DND-41 (cell line): ENCODE data around the gene TCIRG1.

ENCODE experiments used
- ATAC-seq: fragments of 200-7000 bp; cut with Tn5 transposase; 3 replicates; pipeline ENCODE4 v1.9.1; 2021; ENCODE audit warnings: low read depth; ENCODE audit not compliant: insufficient read depth
- DNase-seq: peaks from one replicate; pipeline ENCODE4 v3.0.0-alpha.2; 2020
- H2AFZ ChIP-seq: 2 replicates; pipeline ENCODE4 v1.6.0; 2012; ENCODE audit warnings: low read depth, low read length
- H3K27ac ChIP-seq: 2 replicates; pipeline ENCODE4 v1.5.1; 2012; ENCODE audit warnings: low read length, inconsistent platforms
- H3K27me3 ChIP-seq: fragments of 200-600 bp; sonication (generic); 2 replicates; pipeline ENCODE4 v1.6.0; 2012; ENCODE audit warnings: low read length, mild to moderate bottlenecking, inconsistent platforms; ENCODE audit not compliant: insufficient read depth, poor library complexity
- H3K36me3 ChIP-seq: 2 replicates; pipeline ENCODE4 v1.5.1; 2012; ENCODE audit warnings: low read length, inconsistent platforms; ENCODE audit not compliant: insufficient read depth
- H3K4me1 ChIP-seq: 2 replicates; pipeline ENCODE4 v1.5.1; 2012; ENCODE audit warnings: mild to moderate bottlenecking, low read length; ENCODE audit not compliant: insufficient read depth
- H3K4me2 ChIP-seq: 2 replicates; pipeline ENCODE4 v1.6.0; 2012; ENCODE audit warnings: mild to moderate bottlenecking, moderate library complexity, low read length, inconsistent platforms; ENCODE audit not compliant: insufficient read depth
- H3K4me3 ChIP-seq, 2 experiments: fragments of 200-600 bp in 1 of 2; shearing (Covaris generic) in 1 of 2; 2 replicates each; pipeline ENCODE4 v1.5.1; 2012 to 2016; ENCODE audit warnings: inconsistent platforms in 2 of 2, low read length in 2 of 2, mild to moderate bottlenecking in 2 of 2, low read depth in 1 of 2, moderate library complexity in 1 of 2
- H3K79me2 ChIP-seq: 2 replicates; pipeline ENCODE4 v1.6.0; 2012; ENCODE audit warnings: low read length, inconsistent platforms; ENCODE audit not compliant: insufficient read depth
- H3K9ac ChIP-seq: 2 replicates; pipeline ENCODE4 v1.6.0; 2012; ENCODE audit warnings: low read depth, mild to moderate bottlenecking, inconsistent platforms, low read length, moderate library complexity
- H3K9me3 ChIP-seq: 2 replicates; pipeline ENCODE4 v1.5.1; 2012; ENCODE audit warnings: low read length, moderate library complexity, mild to moderate bottlenecking, inconsistent platforms; ENCODE audit not compliant: insufficient read depth, severe bottlenecking
- H4K20me1 ChIP-seq: 2 replicates; pipeline ENCODE4 v1.6.0; 2012; ENCODE audit warnings: low read length; ENCODE audit not compliant: insufficient read depth
- EZH2 ChIP-seq: IDR thresholded peaks from 3 replicates; pipeline ENCODE4 v1.6.1; 2012; ENCODE audit warnings: borderline replicate concordance, low read depth, mild to moderate bottlenecking, moderate library complexity, low read length, inconsistent platforms; ENCODE audit not compliant: severe bottlenecking
- TF ChIP-seq, protein P1 (sequence below): IDR thresholded peaks from 2 replicates; pipeline ENCODE4 v1.5.1; 2012; ENCODE audit warnings: borderline replicate concordance, low read length, moderate library complexity, mild to moderate bottlenecking; ENCODE audit not compliant: poor library complexity, severe bottlenecking; ENCODE audit errors: extremely low read depth

Gene TCIRG1

DNA sequence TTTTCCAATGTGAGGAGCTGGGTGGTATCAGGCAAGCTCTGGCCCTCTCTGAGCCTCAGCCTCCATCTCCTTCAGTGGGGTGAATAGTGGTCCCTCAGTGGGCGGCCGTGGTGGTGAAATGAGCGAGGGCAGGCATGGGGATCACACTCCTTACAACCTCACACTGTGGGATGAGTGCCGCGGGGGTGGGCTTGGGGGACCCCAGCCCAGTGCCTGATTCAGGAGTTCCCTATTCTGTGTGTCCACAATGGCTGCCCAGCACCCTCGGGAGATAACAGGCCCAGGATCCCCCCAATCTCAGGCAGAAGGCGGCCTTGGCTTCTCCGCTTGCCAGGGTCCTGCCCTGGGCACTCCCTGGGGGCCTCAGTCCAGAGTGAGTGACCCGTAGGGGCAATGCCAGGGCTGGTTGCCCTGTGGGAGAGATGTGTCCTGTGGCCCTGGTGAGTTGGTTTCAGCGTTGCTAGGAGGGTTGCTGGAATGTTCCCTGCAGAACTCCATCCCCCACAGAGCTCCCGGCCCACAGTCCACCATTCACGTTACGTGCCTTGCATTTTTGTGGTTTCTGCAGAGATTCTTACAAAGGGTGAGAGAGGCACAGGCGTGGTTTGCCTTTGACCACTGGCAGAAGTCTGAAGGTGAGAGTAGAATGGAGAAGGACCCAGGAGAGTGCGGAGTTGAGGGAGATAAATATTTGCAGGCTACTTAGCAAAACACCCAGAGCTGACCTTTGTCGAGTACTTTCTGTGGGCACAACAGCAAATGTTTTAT is 25.8 kb upstream of the TCIRG1 start:
- Histone ChIP-seq H3K4me3 (no peak overlapping the region), H3K4me2 (no peak overlapping the region), H4K20me1 (no peaks in the 10 kb centered on the region; the same call in 1 of the 2 replicates), H3K36me3 (no peaks in the 10 kb centered on the region), H3K4me1 (no peaks in the 10 kb centered on the region), H3K9me3 (no peaks in the 10 kb centered on the region), H2AFZ (no peak overlapping the region), H3K27ac (no peak overlapping the region), H3K79me2 (no peaks in the 10 kb centered on the region), H3K9ac (no peak overlapping the region), H3K27me3 (no peaks in the 10 kb centered on the region)
- no peak for DNase-seq
- ATAC-seq: no peak
- TF ChIP-seq EZH2: no peak
- TF ChIP-seq, protein P1, sequence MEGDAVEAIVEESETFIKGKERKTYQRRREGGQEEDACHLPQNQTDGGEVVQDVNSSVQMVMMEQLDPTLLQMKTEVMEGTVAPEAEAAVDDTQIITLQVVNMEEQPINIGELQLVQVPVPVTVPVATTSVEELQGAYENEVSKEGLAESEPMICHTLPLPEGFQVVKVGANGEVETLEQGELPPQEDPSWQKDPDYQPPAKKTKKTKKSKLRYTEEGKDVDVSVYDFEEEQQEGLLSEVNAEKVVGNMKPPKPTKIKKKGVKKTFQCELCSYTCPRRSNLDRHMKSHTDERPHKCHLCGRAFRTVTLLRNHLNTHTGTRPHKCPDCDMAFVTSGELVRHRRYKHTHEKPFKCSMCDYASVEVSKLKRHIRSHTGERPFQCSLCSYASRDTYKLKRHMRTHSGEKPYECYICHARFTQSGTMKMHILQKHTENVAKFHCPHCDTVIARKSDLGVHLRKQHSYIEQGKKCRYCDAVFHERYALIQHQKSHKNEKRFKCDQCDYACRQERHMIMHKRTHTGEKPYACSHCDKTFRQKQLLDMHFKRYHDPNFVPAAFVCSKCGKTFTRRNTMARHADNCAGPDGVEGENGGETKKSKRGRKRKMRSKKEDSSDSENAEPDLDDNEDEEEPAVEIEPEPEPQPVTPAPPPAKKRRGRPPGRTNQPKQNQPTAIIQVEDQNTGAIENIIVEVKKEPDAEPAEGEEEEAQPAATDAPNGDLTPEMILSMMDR: no peak

DNA sequence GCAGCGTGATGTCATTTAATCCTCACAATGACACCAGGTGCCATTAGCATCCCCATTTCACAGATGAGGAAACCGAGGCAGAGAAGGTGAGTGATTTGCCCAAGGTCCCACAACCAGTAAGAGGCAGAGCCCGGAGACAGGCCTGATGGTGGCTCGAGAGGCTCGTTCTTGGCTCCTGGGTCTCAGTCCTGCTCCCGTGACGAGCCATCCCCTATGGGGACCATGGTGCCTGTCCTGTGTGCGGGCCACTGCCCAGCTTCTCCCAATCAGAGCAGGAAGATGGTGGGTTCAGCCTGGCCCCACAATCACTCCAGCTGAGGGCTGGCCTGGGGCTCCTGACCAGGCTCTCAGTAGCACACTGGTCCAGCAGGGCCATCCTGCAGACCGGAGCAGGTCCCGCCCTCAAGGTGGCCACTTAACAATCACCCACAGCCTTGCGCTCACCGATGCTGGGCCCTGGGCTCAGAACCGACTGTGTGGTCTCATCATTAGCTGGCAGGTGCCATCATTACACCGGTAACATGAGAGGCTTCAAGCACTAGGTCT is 25.1 kb upstream of the TCIRG1 start:
- no peak for DNase-seq
- no peak for ATAC-seq
- Histone ChIP-seq H3K4me2 (no peak overlapping the region), H2AFZ (no peak overlapping the region), H3K27me3 (no peaks in the 10 kb centered on the region), H3K36me3 (no peaks in the 10 kb centered on the region), H3K27ac (no peak overlapping the region), H3K9me3 (no peaks in the 10 kb centered on the region), H4K20me1 (no peaks in the 10 kb centered on the region; the same call in 1 of the 2 replicates), H3K79me2 (no peaks in the 10 kb centered on the region), H3K9ac (no peak overlapping the region), H3K4me3 (no peak overlapping the region), H3K4me1 (no peaks in the 10 kb centered on the region)
- no peak for TF ChIP-seq EZH2
- TF ChIP-seq, protein P1: no peak

DNA sequence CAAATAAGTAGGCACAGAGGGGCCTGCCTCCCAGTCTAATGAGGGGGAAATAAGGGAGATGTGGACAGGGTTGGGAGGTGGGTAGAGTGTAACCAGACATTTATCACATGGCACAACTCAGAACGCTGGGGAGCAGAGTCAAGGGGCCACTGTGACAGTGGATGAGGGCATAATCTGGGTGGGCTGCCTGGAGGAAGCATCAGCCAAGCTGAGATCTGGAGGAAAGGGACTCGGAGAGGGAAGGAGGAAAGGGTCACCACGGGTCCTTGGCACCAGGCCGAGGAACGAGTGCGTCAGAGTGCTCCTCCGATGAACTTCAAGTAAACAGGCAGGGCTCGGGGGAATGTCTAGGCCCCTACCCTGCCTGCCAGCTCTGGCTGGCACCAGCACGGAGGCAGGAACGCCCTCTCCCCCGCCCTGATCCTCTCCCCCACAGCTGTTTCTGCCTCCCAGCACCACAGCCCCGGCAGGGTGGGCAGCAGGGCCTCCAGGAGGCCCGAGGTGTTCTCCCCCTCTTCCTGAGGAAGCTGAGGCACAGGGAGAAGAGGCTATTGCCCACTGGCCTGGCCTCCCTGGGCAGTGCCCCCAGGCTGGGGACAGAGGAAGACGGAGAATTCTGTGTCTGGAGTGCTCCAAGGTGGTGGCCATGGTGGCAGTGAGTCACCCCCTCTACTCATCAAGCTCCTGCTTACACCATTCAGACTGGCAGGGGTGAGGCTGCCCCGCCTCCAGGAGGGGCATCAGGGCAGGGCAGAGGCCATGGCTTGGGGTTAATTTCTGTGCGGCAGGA is 24.5 kb upstream of the TCIRG1 start:
- no peak for DNase-seq
- Histone ChIP-seq H3K27me3 (no peaks in the 10 kb centered on the region), H3K9ac (no peak overlapping the region), H3K36me3 (no peaks in the 10 kb centered on the region), H3K4me1 (no peaks in the 10 kb centered on the region), H2AFZ (no peak overlapping the region), H4K20me1 (no peaks in the 10 kb centered on the region; the same call in 1 of the 2 replicates), H3K4me3 (no peak overlapping the region), H3K79me2 (no peaks in the 10 kb centered on the region), H3K27ac (no peak overlapping the region), H3K4me2 (no peak overlapping the region), H3K9me3 (no peaks in the 10 kb centered on the region)
- ATAC-seq: peak; percentile 52; the same call in 2 of the 3 replicates
- TF ChIP-seq, protein P1: no peak
- no peak for TF ChIP-seq EZH2
